IMR-90 (cell line): ENCODE results near the gene TAPT1. TPM values are rescaled to one million over a fixed set of nuclear protein-coding genes. Genes with fewer than 3 reads are reported as not detected.

ENCODE experiments used
- ATAC-seq: fragments of 200-7000 bp; cut with Tn5 transposase; 2 replicates; pipeline ENCODE4 v1.9.1; 2020; ENCODE audit warnings: low read depth, mild to moderate bottlenecking, moderate library complexity
- BruUV-seq: library from RNA; stranded (reverse); fragments of 400-500 nt; replicated peaks from 2 replicates; lab custom pipeline; 2021; lab: Mats Ljungman, UMichigan
- CTCF ChIA-PET: fragments of 300-600 bp; formaldehyde crosslinking; extraction: SDS; loops from one replicate; lab custom pipeline; 2021; ENCODE audit warnings: antibody characterized with exemption; lab: Yijun Ruan, JAX
- POLR2A ChIA-PET: fragments of 300-600 bp; sonication (Branson Sonifier 250); formaldehyde crosslinking; loops from one replicate; lab custom pipeline; 2022; ENCODE audit warnings: antibody characterized with exemption; ENCODE audit not compliant: unreplicated experiment; lab: Charles Lee
- DNase-seq: peaks from one replicate; pipeline ENCODE4 v3.0.0; 2013
- H2AFZ ChIP-seq: replicated peaks from 2 replicates; pipeline ENCODE3; 2013; ENCODE audit warnings: low read length, mild to moderate bottlenecking; ENCODE audit not compliant: poor library complexity
- H2AK5ac ChIP-seq: 2 replicates; pipeline ENCODE4 v1.6.1; 2013; ENCODE audit warnings: low read depth, low read length, inconsistent platforms
- H2AK9ac ChIP-seq: replicated peaks from 2 replicates; pipeline ENCODE3; 2013; ENCODE audit warnings: mild to moderate bottlenecking, low read depth, low read length, moderate library complexity; ENCODE audit not compliant: poor library complexity
- H2BK120ac ChIP-seq: 2 replicates; pipeline ENCODE4 v1.6.1; 2013; ENCODE audit warnings: low read depth, low read length, inconsistent platforms
- H2BK15ac ChIP-seq: 3 replicates; pipeline ENCODE4 v1.6.1; 2013; ENCODE audit warnings: low read depth, low read length, inconsistent platforms
- H2BK20ac ChIP-seq: 2 replicates; pipeline ENCODE4 v1.6.1; 2013; ENCODE audit warnings: low read depth, mild to moderate bottlenecking, inconsistent platforms, low read length, moderate library complexity
- H2BK5ac ChIP-seq: 2 replicates; pipeline ENCODE4 v1.6.1; 2013; ENCODE audit warnings: mild to moderate bottlenecking, low read depth, low read length, inconsistent platforms; ENCODE audit not compliant: poor library complexity, severe bottlenecking
- H3K14ac ChIP-seq: replicated peaks from 2 replicates; pipeline ENCODE4 v1.6.1; 2013; ENCODE audit warnings: low read depth, low read length, inconsistent platforms
- H3K18ac ChIP-seq: 2 replicates; pipeline ENCODE4 v1.6.1; 2013; ENCODE audit warnings: low read depth, low read length, control low read depth
- H3K23ac ChIP-seq: 2 replicates; pipeline ENCODE4 v1.6.1; 2013; ENCODE audit warnings: low read depth, low read length, inconsistent platforms
- H3K27ac ChIP-seq: 2 replicates; pipeline ENCODE4 v1.5.1; 2013; ENCODE audit warnings: mild to moderate bottlenecking, control low read depth, low read length; ENCODE audit not compliant: insufficient read depth
- H3K27me3 ChIP-seq: 2 replicates; pipeline ENCODE4 v1.6.1; 2013; ENCODE audit warnings: low read length; ENCODE audit not compliant: control insufficient read depth, insufficient read depth
- H3K36me3 ChIP-seq: 2 replicates; pipeline ENCODE4 v1.6.1; 2013; ENCODE audit warnings: low read length, mixed read lengths; ENCODE audit not compliant: control insufficient read depth, insufficient read depth
- H3K4ac ChIP-seq: 2 replicates; pipeline ENCODE4 v1.6.1; 2013; ENCODE audit warnings: low read depth, low read length, inconsistent platforms
- H3K4me1 ChIP-seq: 2 replicates; pipeline ENCODE4 v1.6.1; 2013; ENCODE audit warnings: low read length, mixed read lengths; ENCODE audit not compliant: control insufficient read depth, insufficient read depth
- H3K4me2 ChIP-seq: 2 replicates; pipeline ENCODE4 v1.6.1; 2013; ENCODE audit warnings: low read depth, mild to moderate bottlenecking, control low read depth, low read length, moderate library complexity
- H3K4me3 ChIP-seq: 2 replicates; pipeline ENCODE4 v1.5.1; 2013; ENCODE audit warnings: low read depth, mild to moderate bottlenecking, control low read depth, low read length, moderate library complexity; ENCODE audit not compliant: insufficient read depth
- H3K56ac ChIP-seq: 2 replicates; pipeline ENCODE4 v1.6.1; 2013; ENCODE audit warnings: low read length, inconsistent platforms; ENCODE audit not compliant: insufficient read depth; ENCODE audit errors: extremely low read depth
- H3K79me1 ChIP-seq, 2 experiments: 2 replicates each; pipeline ENCODE4 v1.6.1; 2013; ENCODE audit warnings: low read length in 2 of 2, inconsistent platforms in 1 of 2, low read depth in 1 of 2
- H3K9ac ChIP-seq: 2 replicates; pipeline ENCODE4 v1.6.1; 2013; ENCODE audit warnings: low read depth, low read length, control low read depth
- H3K9me1 ChIP-seq: 2 replicates; pipeline ENCODE4 v1.6.1; 2013; ENCODE audit warnings: low read length, inconsistent platforms; ENCODE audit not compliant: insufficient read depth
- H3K9me3 ChIP-seq: 2 replicates; pipeline ENCODE4 v1.6.1; 2013; ENCODE audit warnings: low read length; ENCODE audit not compliant: control insufficient read depth, insufficient read depth
- H4K20me1 ChIP-seq: 2 replicates; pipeline ENCODE4 v1.6.1; 2013; ENCODE audit warnings: low read length, inconsistent platforms; ENCODE audit not compliant: insufficient read depth
- H4K5ac ChIP-seq: 2 replicates; pipeline ENCODE4 v1.6.1; 2013; ENCODE audit warnings: mild to moderate bottlenecking, low read depth, low read length, control low read depth
- H4K8ac ChIP-seq, 2 experiments: 2 replicates each; pipeline ENCODE4 v1.6.1; 2013; ENCODE audit warnings: low read depth in 2 of 2, low read length in 2 of 2, control low read depth in 1 of 2, inconsistent platforms in 1 of 2
- H4K91ac ChIP-seq: 2 replicates; pipeline ENCODE4 v1.6.1; 2013; ENCODE audit warnings: low read depth, low read length, inconsistent platforms; ENCODE audit not compliant: insufficient read depth
- BHLHE40 ChIP-seq: fragments of 150-350 bp; IDR thresholded peaks from 2 replicates; pipeline ENCODE4 v1.6.1; 2016; ENCODE audit warnings: mild to moderate bottlenecking, low read depth, low read length
- CEBPB ChIP-seq: IDR thresholded peaks from 2 replicates; pipeline ENCODE4 v1.6.1; 2012; ENCODE audit warnings: low read depth, low read length, improper control_type of control experiment
- CHD1 ChIP-seq: IDR thresholded peaks from 2 replicates; pipeline ENCODE4 v1.6.1; 2012; ENCODE audit warnings: low read depth, low read length, improper control_type of control experiment
- ELK1 ChIP-seq: fragments of 150-350 bp; IDR thresholded peaks from 2 replicates; pipeline ENCODE4 v1.6.1; 2016; ENCODE audit warnings: low read depth, mild to moderate bottlenecking, low read length, moderate library complexity, borderline replicate concordance
- FOS ChIP-seq: fragments of 150-350 bp; IDR thresholded peaks from 2 replicates; pipeline ENCODE4 v1.6.1; 2016; ENCODE audit warnings: low read depth, low read length
- MAFK ChIP-seq: IDR thresholded peaks from 2 replicates; pipeline ENCODE4 v1.6.1; 2012; ENCODE audit warnings: low read depth, low read length, improper control_type of control experiment
- MAZ ChIP-seq: IDR thresholded peaks from 2 replicates; pipeline ENCODE4 v1.6.1; 2012; ENCODE audit warnings: low read depth, mild to moderate bottlenecking, low read length, improper control_type of control experiment, moderate library complexity, borderline replicate concordance
- MXI1 ChIP-seq: IDR thresholded peaks from 2 replicates; pipeline ENCODE4 v1.6.1; 2012; ENCODE audit warnings: low read depth, mild to moderate bottlenecking, low read length, moderate library complexity, borderline replicate concordance
- NFE2L2 ChIP-seq: fragments of 150-350 bp; IDR thresholded peaks from 2 replicates; pipeline ENCODE4 v1.6.1; 2016; ENCODE audit warnings: low read depth, mild to moderate bottlenecking, low read length
- POLR2A ChIP-seq: IDR thresholded peaks from 2 replicates; pipeline ENCODE4 v1.6.1; 2012; ENCODE audit warnings: mild to moderate bottlenecking, low read depth, low read length
- RAD21 ChIP-seq: IDR thresholded peaks from 2 replicates; pipeline ENCODE4 v1.6.1; 2012; ENCODE audit warnings: low read length, improper control_type of control experiment
- RCOR1 ChIP-seq: IDR thresholded peaks from 2 replicates; pipeline ENCODE4 v1.6.1; 2012; ENCODE audit warnings: mild to moderate bottlenecking, low read length, improper control_type of control experiment; ENCODE audit not compliant: insufficient replicate concordance
- RFX5 ChIP-seq: IDR thresholded peaks from 2 replicates; pipeline ENCODE4 v1.8.0; 2012; ENCODE audit warnings: low read depth, mild to moderate bottlenecking, low read length, moderate library complexity
- SMC3 ChIP-seq: fragments of 150-350 bp; IDR thresholded peaks from 2 replicates; pipeline ENCODE4 v1.6.1; 2016; ENCODE audit warnings: low read depth, mild to moderate bottlenecking, antibody characterized with exemption, low read length, moderate library complexity
- WGBS, 2 experiments: methylation state at CpG; one replicate each; pipeline versions ENCODE4 v1.1.5 to v1.1.7; 2013; ENCODE audit warnings: missing lambda C conversion rate in 2 of 2; ENCODE audit not compliant: insufficient read length in 1 of 2; ENCODE audit errors: extremely low coverage in 2 of 2; 5-methylcytosine and 5-hydroxymethylcytosine counted together
- dilution Hi-C: fragments of 300-500 bp; cut with HindIII; formaldehyde crosslinking; loops from one replicate; pipeline ENCODE4 v1.14.3; 2018; ENCODE audit warnings: low sequenced_read_pairs; ENCODE audit not compliant: unreplicated experiment
- in situ Hi-C: fragments of 300-500 bp; cut with MboI; formaldehyde crosslinking; loops from 3 replicates; pipeline ENCODE4 v1.14.3; 2019; ENCODE audit warnings: low sequenced_read_pairs, inconsistent platforms, mixed read lengths
- intact Hi-C: fragments of 100-400 bp; cut with micrococcal nuclease; formaldehyde crosslinking; loops from 2 replicates; pipeline ENCODE4 v1.10.0; 2022
- polyA plus RNA-seq, 3 experiments: library from polyadenylated mRNA; depleted of rRNA; stranded (reverse); fragments of >200 nt; gene quantifications; 2 replicates each; pipeline ENCODE4 v1.2.3, GENCODE V29; 2012; ENCODE audit warnings: low replicate concordance in 1 of 3
- total RNA-seq: library from RNA; depleted of rRNA; stranded (reverse); fragments of >200 nt; gene quantifications from 2 replicates; pipeline ENCODE4 v1.2.3, GENCODE V29; 2012
- TF ChIP-seq, protein P1 (sequence below): fragments of 150-350 bp; IDR thresholded peaks from 2 replicates; pipeline ENCODE4 v1.6.1; 2017; ENCODE audit warnings: mild to moderate bottlenecking, antibody characterized with exemption, low read length, low read depth
- TF ChIP-seq, protein P2 (sequence below): conservative IDR thresholded peaks from 2 replicates; pipeline ENCODE4 v1.5.1; 2012; ENCODE audit warnings: mild to moderate bottlenecking, low read depth, low read length, improper control_type of control experiment

The TAPT1 gene
- total and polyA plus RNA-seq, 2 of the 4 experiments (the other 2 are of a cell fraction), result 5.6 to 12.2 TPM

- Histone ChIP-seq H3K4me1 (no peaks in the 10 kb centered on the region), H3K79me1 (no peaks in the 10 kb centered on the region), H4K5ac (no peak overlapping the region), H3K23ac (no peak overlapping the region), H3K9me3 (no peaks in the 10 kb centered on the region), H3K56ac (no peak overlapping the region), H4K20me1 (no peaks in the 10 kb centered on the region), H3K27ac (no peak overlapping the region), H3K18ac (no peak overlapping the region), H3K9me1 (0 out of 2 replicates have a peak, but pooled peaks cover 4% of the 10 kb centered on the region), H2BK20ac (no peak overlapping the region), H2BK15ac (no peak overlapping the region), H4K91ac (no peak overlapping the region), H3K27me3 (no peaks in the 10 kb centered on the region), H3K14ac (no peak overlapping the region), H3K4ac (no peak overlapping the region), H3K4me3 (no peak overlapping the region), H4K8ac (no peak overlapping the region), H2BK120ac (no peak overlapping the region), H2AK5ac (no peak overlapping the region), H3K9ac (no peak overlapping the region), H2AFZ (no peak overlapping the region), H2AK9ac (no peak overlapping the region), H3K4me2 (no peak overlapping the region), H3K36me3 (peaks cover 24% of the 10 kb centered on the region), H2BK5ac (no peak overlapping the region)
- BruUV-seq, result no TSS peak
- in situ Hi-C loops, result no loop called here
- ChIA-PET CTCF (no interaction called here), POLR2A (no interaction called here)
- TF ChIP-seq CEBPB (no peak), CHD1 (no peak), MXI1 (no peak), FOS (no peak), POLR2A (no peak), NFE2L2 (no peak), RCOR1 (no peak), MAZ (no peak), BHLHE40 (no peak), SMC3 (no peak), ELK1 (no peak), MAFK (no peak), RFX5 (no peak), RAD21 (no peak)
- TF ChIP-seq, protein P1, sequence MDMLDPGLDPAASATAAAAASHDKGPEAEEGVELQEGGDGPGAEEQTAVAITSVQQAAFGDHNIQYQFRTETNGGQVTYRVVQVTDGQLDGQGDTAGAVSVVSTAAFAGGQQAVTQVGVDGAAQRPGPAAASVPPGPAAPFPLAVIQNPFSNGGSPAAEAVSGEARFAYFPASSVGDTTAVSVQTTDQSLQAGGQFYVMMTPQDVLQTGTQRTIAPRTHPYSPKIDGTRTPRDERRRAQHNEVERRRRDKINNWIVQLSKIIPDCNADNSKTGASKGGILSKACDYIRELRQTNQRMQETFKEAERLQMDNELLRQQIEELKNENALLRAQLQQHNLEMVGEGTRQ, result no peak
- TF ChIP-seq, protein P2, sequence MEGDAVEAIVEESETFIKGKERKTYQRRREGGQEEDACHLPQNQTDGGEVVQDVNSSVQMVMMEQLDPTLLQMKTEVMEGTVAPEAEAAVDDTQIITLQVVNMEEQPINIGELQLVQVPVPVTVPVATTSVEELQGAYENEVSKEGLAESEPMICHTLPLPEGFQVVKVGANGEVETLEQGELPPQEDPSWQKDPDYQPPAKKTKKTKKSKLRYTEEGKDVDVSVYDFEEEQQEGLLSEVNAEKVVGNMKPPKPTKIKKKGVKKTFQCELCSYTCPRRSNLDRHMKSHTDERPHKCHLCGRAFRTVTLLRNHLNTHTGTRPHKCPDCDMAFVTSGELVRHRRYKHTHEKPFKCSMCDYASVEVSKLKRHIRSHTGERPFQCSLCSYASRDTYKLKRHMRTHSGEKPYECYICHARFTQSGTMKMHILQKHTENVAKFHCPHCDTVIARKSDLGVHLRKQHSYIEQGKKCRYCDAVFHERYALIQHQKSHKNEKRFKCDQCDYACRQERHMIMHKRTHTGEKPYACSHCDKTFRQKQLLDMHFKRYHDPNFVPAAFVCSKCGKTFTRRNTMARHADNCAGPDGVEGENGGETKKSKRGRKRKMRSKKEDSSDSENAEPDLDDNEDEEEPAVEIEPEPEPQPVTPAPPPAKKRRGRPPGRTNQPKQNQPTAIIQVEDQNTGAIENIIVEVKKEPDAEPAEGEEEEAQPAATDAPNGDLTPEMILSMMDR, result no peak
- WGBS, 2 experiments, result no CpG with 5 or more reads among the region's 3 CpGs
- dilution Hi-C loops, result no loop called here
- DNase-seq, result no peak
- intact Hi-C loops, result no loop called here
- ATAC-seq, result no peak
Observed at GRCh38 chr4:16168710-16169388, 57.4 kb downstream of the TAPT1 start.
